ENCODE results near the gene ANXA11. TPM values are rescaled to one million over a fixed set of nuclear protein-coding genes. Genes with fewer than 3 reads are reported as not detected.

The ANXA11 gene
- total and polyA plus RNA-seq, 9 of the 15 experiments (the other 6 are each of a cell fraction or from before 2014, with no cell fraction given) = 43.6 to 212 (median 109) TPM

DNA sequence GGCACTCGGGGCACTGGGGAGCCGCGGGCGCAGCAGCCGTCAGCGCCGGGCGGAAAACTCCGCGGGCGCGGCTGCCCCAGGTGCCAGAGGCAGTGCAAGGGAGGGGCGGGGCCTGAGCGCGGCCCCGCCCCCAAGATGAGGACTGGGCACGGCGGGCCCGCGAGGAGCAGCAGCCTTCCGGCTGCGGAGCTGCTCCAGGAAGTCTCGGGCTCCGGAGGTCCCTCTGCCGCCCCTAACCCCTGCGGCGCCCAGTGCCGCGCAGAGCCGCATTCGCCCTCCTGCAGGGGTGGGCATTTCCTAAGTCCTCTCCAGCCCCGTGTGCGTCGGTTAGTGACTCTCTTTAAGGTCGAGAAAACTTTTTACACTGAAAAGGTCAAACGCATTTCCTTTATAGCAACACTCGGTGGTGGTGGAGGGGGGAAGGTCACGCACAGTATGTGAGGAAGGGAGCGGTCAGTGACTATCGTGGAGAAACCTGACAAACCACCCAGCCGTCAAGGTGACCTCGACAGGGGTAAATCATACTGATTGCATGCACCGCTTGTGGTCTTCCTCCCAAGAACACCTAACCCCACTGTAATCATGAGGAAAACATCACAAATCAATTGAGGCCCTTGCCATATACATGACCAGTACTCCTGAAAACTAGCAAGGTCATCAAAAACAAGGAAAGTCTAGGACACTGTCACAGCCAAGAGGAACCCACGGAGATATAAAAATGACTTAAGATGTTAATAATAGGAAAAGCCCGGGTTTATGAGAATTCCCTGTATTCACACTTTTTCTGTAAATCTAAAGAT, at the start of gene ANXA11 (continued):
- TF ChIP-seq GTF2A2 (tag; IDR thresholded peaks at IDR 0.05) = no peak
- TF ChIP-seq NR2C1 (IDR thresholded peaks at IDR 0.05) = peak; percentile 66
- TF ChIP-seq NR2C1 (tag; IDR thresholded peaks at IDR 0.05) = peak; percentile 82
- peak; percentile 85 for TF ChIP-seq GABPA (tag; conservative IDR thresholded peaks at IDR 0.05; ENCODE audit: low read depth)
- 0 out of 2 replicates have a peak, but pooled peaks have one; percentile 17 for TF ChIP-seq HBP1 (CRISPR knock-in tag; IDR thresholded peaks at IDR 0.05)
- no peak for TF ChIP-seq ZNF778 (CRISPR knock-in tag; IDR thresholded peaks at IDR 0.05)
- TF ChIP-seq TGIF2 (CRISPR knock-in tag; IDR thresholded peaks at IDR 0.05) = no peak
- no peak for TF ChIP-seq CBX8 (IDR thresholded peaks at IDR 0.05; ENCODE audit: borderline replicate concordance, extremely low read depth, low read depth, low read length, poor library complexity, severe bottlenecking)
- TF ChIP-seq ZNF184 (CRISPR knock-in tag; IDR thresholded peaks at IDR 0.05) = no peak
- TF ChIP-seq ZNF175 (CRISPR knock-in tag; IDR thresholded peaks at IDR 0.05; ENCODE audit: low read depth) = no peak
- peak; percentile 47 for TF ChIP-seq ASH1L (IDR thresholded peaks at IDR 0.05; ENCODE audit: borderline replicate concordance, low read depth, partially characterized antibody)
- no peak for TF ChIP-seq PHF21A (IDR thresholded peaks at IDR 0.05; ENCODE audit: borderline replicate concordance, low read depth)
- no peak for TF ChIP-seq IFI16 (CRISPR knock-in tag; IDR thresholded peaks at IDR 0.05)
- no peak for TF ChIP-seq ZNF282 (CRISPR knock-in tag; IDR thresholded peaks at IDR 0.05)
- TF ChIP-seq NFIX (CRISPR knock-in tag; IDR thresholded peaks at IDR 0.05; ENCODE audit: low read depth) = no peak
- peak; percentile 60; the same call in 1 of the 2 replicates for TF ChIP-seq GABPB1 (CRISPR knock-in tag; IDR thresholded peaks at IDR 0.05)
- 0 out of 4 replicates have a peak, but pooled peaks of 1 of the 2 experiments have one; percentile 53 for TF ChIP-seq BCLAF1 (IDR thresholded peaks at IDR 0.05; ENCODE audit: borderline replicate concordance in 1 of 2, control insufficient read depth in 1 of 2, low read depth in 2 of 2, low read length in 1 of 2)
- TF ChIP-seq POLR3A (IDR thresholded peaks at IDR 0.05; ENCODE audit: borderline replicate concordance, extremely low read depth, insufficient read depth, insufficient read length) = no peak
- TF ChIP-seq ZNF324 (CRISPR knock-in tag; IDR thresholded peaks at IDR 0.05) = no peak
- no peak; the same call in 1 of the 2 replicates for TF ChIP-seq ZKSCAN1 (IDR thresholded peaks at IDR 0.05; ENCODE audit: low read depth, low read length)
- TF ChIP-seq ZSCAN32 (CRISPR knock-in tag; IDR thresholded peaks at IDR 0.05) = no peak
- TF ChIP-seq TBL1XR1 (IDR thresholded peaks at IDR 0.05; ENCODE audit: low read length in 2 of 2) = no peak
- TF ChIP-seq FOXK2 (conservative IDR thresholded peaks at IDR 0.05 in 1 of 2, IDR thresholded peaks at IDR 0.05 in 1 of 2; ENCODE audit: low read depth in 2 of 2) = peak; percentile 41 to 63; a peak in 3 of 4 replicates

Measured in K562 (cell line).